Measurements from ENCODE around the gene ZMIZ1. TPM values are rescaled to one million over a fixed set of nuclear protein-coding genes. Genes with fewer than 3 reads are reported as not detected.

Gene ZMIZ1
- total RNA-seq, 1 experiment from 2014 or later = 35.8 TPM

- Histone ChIP-seq H3K27me3 (replicated peaks; ENCODE audit: insufficient read depth, low read depth, low read length, poor library complexity) (no peaks in the 10 kb centered on the region), H3K4me3 (ENCODE audit: low read depth, low read length, poor library complexity, severe bottlenecking) (no peak overlapping the region), H3K4me1 (ENCODE audit: insufficient read depth, low read length, poor library complexity, severe bottlenecking) (peaks cover 37% of the 10 kb centered on the region), H3K9me3 (ENCODE audit: low read depth, low read length, poor library complexity, severe bottlenecking) (no peaks in the 10 kb centered on the region), H3K36me3 (ENCODE audit: insufficient read depth, low read length, poor library complexity, severe bottlenecking) (no peaks in the 10 kb centered on the region), H3K27ac (ENCODE audit: low read depth, low read length, poor library complexity, severe bottlenecking) (peak overlapping the region; percentile 52)
- ChIA-PET CTCF (no interaction called here), POLR2A (ENCODE audit: low non-redundant PET) (no interaction called here)
- DNase-seq (ENCODE audit: low spot score) = no peak
- intact Hi-C loops (cut with micrococcal nuclease; ENCODE audit: unreplicated experiment) = no loop called here
- TF ChIP-seq, protein P1, sequence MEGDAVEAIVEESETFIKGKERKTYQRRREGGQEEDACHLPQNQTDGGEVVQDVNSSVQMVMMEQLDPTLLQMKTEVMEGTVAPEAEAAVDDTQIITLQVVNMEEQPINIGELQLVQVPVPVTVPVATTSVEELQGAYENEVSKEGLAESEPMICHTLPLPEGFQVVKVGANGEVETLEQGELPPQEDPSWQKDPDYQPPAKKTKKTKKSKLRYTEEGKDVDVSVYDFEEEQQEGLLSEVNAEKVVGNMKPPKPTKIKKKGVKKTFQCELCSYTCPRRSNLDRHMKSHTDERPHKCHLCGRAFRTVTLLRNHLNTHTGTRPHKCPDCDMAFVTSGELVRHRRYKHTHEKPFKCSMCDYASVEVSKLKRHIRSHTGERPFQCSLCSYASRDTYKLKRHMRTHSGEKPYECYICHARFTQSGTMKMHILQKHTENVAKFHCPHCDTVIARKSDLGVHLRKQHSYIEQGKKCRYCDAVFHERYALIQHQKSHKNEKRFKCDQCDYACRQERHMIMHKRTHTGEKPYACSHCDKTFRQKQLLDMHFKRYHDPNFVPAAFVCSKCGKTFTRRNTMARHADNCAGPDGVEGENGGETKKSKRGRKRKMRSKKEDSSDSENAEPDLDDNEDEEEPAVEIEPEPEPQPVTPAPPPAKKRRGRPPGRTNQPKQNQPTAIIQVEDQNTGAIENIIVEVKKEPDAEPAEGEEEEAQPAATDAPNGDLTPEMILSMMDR (conservative IDR thresholded peaks at IDR 0.05; ENCODE audit: low read depth, low read length) = no peak
- TF ChIP-seq EZH2 (IDR thresholded peaks at IDR 0.05; ENCODE audit: borderline replicate concordance, low read depth, low read length, poor library complexity, severe bottlenecking) = no peak
- no TSS peak for BruUV-seq (replicated peaks)
Observed at GRCh38 chr10:79124066-79124465, 55.3 kb downstream of the ZMIZ1 start.

DNA sequence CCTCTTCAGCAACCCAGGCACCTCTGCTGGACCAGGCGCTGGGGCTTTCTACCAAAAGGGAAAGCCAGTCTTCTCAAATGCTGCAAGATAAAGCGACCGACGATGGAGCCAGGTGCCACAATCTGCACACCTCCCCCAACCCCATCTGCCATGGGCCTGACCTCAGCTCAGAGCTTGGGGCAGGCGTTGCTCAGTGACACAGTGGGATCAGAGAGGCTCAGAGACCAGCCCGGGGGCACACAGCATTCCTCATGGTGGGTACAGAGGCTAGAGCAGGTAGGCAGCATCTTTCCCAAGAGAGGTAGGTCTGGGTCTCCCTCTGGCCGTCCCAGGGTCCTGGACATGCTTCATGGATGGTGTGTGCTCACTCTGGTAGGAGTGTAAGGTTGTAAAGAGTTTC lies 56.3 kb downstream of the ZMIZ1 start:
- no peaks in the 10 kb centered on the region for H3K36me3 ChIP-seq (ENCODE audit: insufficient read depth, low read length, poor library complexity, severe bottlenecking)
- peaks cover 47% of the 10 kb centered on the region for H3K4me1 ChIP-seq (ENCODE audit: insufficient read depth, low read length, poor library complexity, severe bottlenecking)
- TF ChIP-seq, protein P1 (conservative IDR thresholded peaks at IDR 0.05; ENCODE audit: low read depth, low read length) = no peak
- no peak for TF ChIP-seq EZH2 (IDR thresholded peaks at IDR 0.05; ENCODE audit: borderline replicate concordance, low read depth, low read length, poor library complexity, severe bottlenecking)
- no TSS peak for BruUV-seq (replicated peaks)
- DNase-seq (ENCODE audit: low spot score) = no peak
- CTCF ChIA-PET = no interaction called here
- no peak overlapping the region for H3K4me3 ChIP-seq (ENCODE audit: low read depth, low read length, poor library complexity, severe bottlenecking)
- no peaks in the 10 kb centered on the region for H3K9me3 ChIP-seq (ENCODE audit: low read depth, low read length, poor library complexity, severe bottlenecking)
- intact Hi-C loops (cut with micrococcal nuclease; ENCODE audit: unreplicated experiment) = no loop called here
- no peaks in the 10 kb centered on the region for H3K27me3 ChIP-seq (replicated peaks; ENCODE audit: insufficient read depth, low read depth, low read length, poor library complexity)
- H3K27ac ChIP-seq (ENCODE audit: low read depth, low read length, poor library complexity, severe bottlenecking) = no peak overlapping the region
- POLR2A ChIA-PET (ENCODE audit: low non-redundant PET) = no interaction called here

DNA sequence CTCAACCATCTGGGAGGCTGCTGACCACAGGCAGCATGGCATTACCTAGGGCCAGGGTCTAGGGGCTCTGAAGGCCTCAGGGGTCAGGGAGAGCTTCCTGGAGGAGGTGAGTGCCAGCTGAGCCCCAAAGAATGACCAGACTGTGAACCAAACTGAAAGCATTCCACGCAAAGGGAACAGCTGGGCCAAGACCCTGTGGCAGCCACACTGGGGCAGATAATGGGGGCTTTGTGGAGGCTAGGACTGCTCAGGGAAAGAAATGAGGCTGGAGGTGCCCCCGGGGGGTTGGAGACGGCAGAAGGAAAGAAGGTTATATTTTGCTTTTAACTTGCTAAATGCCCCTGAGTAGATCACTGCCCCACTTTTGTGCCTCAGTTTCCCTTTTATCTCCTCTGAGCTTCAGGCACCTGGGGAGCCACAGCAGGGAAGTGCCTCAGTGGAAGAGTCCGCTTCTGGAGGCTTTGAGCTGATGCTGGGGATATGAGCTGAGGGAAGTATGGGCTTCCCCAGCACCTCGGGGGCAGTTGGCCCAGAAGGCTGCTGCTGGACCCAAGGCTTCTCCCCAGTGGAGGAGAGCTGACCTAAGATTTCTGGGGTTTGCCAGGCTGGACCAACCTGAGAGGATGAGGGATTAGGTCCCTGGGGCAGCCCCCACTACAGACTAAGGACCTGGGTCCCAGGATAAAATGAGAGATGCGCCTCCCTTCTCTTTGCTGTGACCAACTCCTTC lies 57.8 kb downstream of the ZMIZ1 start:
- Histone ChIP-seq H3K9me3 (ENCODE audit: low read depth, low read length, poor library complexity, severe bottlenecking) (no peaks in the 10 kb centered on the region), H3K36me3 (ENCODE audit: insufficient read depth, low read length, poor library complexity, severe bottlenecking) (no peaks in the 10 kb centered on the region), H3K4me1 (ENCODE audit: insufficient read depth, low read length, poor library complexity, severe bottlenecking) (peaks cover 47% of the 10 kb centered on the region), H3K27me3 (replicated peaks; ENCODE audit: insufficient read depth, low read depth, low read length, poor library complexity) (no peaks in the 10 kb centered on the region), H3K27ac (ENCODE audit: low read depth, low read length, poor library complexity, severe bottlenecking) (no peak overlapping the region), H3K4me3 (ENCODE audit: low read depth, low read length, poor library complexity, severe bottlenecking) (no peak overlapping the region)
- ChIA-PET CTCF (no interaction called here), POLR2A (ENCODE audit: low non-redundant PET) (interaction anchor here (0.7 kb wide), 1 partner anchor 75 kb away, joined by 7 read pairs; no protein-coding TSS in a partner anchor)
- TF ChIP-seq EZH2 (IDR thresholded peaks at IDR 0.05; ENCODE audit: borderline replicate concordance, low read depth, low read length, poor library complexity, severe bottlenecking) = no peak
- TF ChIP-seq, protein P1 (conservative IDR thresholded peaks at IDR 0.05; ENCODE audit: low read depth, low read length) = no peak
- no peak for DNase-seq (ENCODE audit: low spot score)
- intact Hi-C loops (cut with micrococcal nuclease; ENCODE audit: unreplicated experiment) = no loop called here
- BruUV-seq (replicated peaks) = no TSS peak
